WI38 (cell line): ENCODE data around the gene COG8.

Source experiments
- H3K4me3 ChIP-seq: 2 replicates; pipeline ENCODE4 v1.5.1; 2011; ENCODE audit warnings: low read depth, mild to moderate bottlenecking, control low read depth, low read length
- TF ChIP-seq, protein P1 (sequence below): IDR thresholded peaks from 2 replicates; pipeline ENCODE4 v1.5.1; 2012; ENCODE audit warnings: low read depth, mild to moderate bottlenecking, control low read depth, low read length

The COG8 gene

DNA sequence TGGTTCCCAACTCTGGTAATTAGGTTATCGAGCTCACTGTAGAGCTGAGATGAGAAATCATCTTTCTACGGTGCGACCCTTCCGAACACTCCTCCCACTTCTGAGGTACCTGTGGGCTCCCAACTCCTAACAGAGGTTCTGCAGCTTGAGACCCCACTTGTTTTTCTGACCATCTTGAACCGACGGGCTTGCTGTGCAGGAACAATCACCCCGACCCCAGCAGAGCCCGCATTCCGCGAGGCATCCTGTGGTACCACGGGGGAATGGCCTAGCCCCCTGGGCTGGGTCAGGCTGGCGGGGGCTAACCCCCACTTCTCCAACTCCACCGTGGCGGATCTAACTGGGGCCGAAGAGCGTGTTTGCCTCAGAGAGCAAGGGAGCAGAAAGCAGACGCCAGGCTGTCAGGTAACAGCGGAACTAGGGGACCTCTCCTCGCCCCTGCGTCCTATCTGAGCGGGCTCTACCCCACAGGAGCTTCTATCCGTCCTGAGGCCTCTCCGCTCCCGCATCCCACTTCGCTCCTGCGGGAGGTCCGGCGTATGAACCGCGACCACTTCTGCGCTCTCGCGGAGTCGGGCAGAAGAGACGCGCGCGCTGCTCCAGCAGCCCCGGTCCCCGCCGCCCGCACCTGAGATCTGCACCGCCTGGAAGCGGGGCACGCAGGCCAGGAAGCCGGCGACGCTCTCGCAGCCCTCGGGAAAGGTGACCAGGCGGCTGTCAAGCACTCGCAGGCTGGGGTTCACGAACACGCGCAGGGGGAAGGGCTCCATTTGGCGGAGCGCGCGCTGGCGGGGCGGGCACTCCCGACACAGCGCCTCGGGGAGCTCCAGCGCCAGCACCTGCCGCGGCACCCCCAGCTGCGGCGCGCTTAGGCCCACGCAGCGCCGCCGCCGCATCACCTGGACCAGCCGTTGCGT, 9.7 kb downstream of the COG8 start:
- TF ChIP-seq, protein P1, sequence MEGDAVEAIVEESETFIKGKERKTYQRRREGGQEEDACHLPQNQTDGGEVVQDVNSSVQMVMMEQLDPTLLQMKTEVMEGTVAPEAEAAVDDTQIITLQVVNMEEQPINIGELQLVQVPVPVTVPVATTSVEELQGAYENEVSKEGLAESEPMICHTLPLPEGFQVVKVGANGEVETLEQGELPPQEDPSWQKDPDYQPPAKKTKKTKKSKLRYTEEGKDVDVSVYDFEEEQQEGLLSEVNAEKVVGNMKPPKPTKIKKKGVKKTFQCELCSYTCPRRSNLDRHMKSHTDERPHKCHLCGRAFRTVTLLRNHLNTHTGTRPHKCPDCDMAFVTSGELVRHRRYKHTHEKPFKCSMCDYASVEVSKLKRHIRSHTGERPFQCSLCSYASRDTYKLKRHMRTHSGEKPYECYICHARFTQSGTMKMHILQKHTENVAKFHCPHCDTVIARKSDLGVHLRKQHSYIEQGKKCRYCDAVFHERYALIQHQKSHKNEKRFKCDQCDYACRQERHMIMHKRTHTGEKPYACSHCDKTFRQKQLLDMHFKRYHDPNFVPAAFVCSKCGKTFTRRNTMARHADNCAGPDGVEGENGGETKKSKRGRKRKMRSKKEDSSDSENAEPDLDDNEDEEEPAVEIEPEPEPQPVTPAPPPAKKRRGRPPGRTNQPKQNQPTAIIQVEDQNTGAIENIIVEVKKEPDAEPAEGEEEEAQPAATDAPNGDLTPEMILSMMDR = no peak
- peak overlapping the region; percentile 73 for H3K4me3 ChIP-seq

GRCh38 chr16:69328854-69329316, 10.5 kb downstream of the COG8 start:
- TF ChIP-seq, protein P1 = no peak
- peak overlapping the region; percentile 73 for H3K4me3 ChIP-seq

GRCh38 chr16:69327585-69328310, 11.6 kb downstream of the COG8 start:
- TF ChIP-seq, protein P1 = no peak
- H3K4me3 ChIP-seq = no peak overlapping the region

DNA sequence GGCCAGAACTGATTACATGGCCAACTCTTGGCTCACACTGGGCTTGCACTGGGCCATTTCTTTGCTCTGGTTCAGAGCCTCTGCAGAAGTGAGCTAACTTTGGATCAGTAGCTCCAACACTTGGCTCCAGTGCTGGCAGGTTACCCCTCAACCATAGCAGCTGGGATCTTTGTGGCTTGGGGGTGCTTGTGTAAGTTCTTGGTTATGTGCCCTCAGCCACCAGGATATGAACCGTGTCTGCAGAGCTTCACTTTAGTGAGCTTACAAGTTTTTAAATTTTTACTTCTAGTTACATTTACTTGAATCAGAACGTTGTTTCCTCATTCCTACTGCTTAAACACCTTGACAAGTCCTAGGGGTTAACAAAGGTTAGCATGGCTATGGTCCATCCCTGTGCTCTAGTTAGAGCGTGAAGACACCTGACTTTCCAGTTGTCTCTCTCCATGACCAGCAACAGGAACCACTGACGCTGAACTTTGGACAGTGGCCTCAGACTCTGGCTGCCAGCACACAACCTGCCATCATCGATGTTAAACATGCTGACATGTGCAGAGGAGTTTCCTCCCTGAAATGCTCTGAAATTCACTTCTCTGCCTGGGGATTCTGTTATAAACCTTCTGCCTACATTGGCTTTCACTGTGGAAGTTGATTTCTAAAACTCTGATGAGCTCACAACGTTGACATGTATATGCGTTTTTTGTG, 13.0 kb downstream of the COG8 start:
- TF ChIP-seq, protein P1 = no peak
- H3K4me3 ChIP-seq = no peak overlapping the region

DNA sequence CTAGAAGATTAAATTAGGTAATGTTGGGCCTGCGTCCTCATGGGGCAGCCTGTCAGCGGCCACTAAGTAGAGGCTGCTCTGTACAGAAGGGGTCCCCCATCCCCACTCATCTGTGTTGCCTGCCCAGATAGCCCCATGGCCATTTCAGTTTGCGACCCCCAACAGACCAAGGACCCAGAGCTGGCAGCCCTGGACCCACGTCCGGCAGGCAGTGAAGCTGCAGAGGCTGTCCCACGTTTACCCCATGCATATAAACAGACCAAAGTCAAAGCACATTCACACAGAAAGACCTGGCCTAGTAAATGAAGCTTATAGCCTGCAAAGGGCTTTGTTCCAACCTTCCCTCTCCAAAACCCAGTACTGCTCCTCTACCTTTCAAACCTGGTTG, 13.6 kb downstream of the COG8 start:
- H3K4me3 ChIP-seq = no peak overlapping the region
- TF ChIP-seq, protein P1 = no peak

- TF ChIP-seq, protein P1 = no peak
- no peak overlapping the region for H3K4me3 ChIP-seq
Measured at GRCh38 chr16:69324585-69325253, 14.6 kb downstream of the COG8 start.
